IMR-90 (cell line): ENCODE results near the gene CEP128. TPM values are rescaled to one million over a fixed set of nuclear protein-coding genes. Genes with fewer than 3 reads are reported as not detected.

Experiments
- ATAC-seq: fragments of 200-7000 bp; cut with Tn5 transposase; 2 replicates; pipeline ENCODE4 v1.9.1; 2020; ENCODE audit warnings: low read depth, mild to moderate bottlenecking, moderate library complexity
- BruUV-seq: library from RNA; stranded (reverse); fragments of 400-500 nt; replicated peaks from 2 replicates; lab custom pipeline; 2021; lab: Mats Ljungman, UMichigan
- CTCF ChIA-PET: fragments of 300-600 bp; formaldehyde crosslinking; extraction: SDS; loops from one replicate; lab custom pipeline; 2021; ENCODE audit warnings: antibody characterized with exemption; lab: Yijun Ruan, JAX
- POLR2A ChIA-PET: fragments of 300-600 bp; sonication (Branson Sonifier 250); formaldehyde crosslinking; loops from one replicate; lab custom pipeline; 2022; ENCODE audit warnings: antibody characterized with exemption; ENCODE audit not compliant: unreplicated experiment; lab: Charles Lee
- DNase-seq: peaks from one replicate; pipeline ENCODE4 v3.0.0; 2013
- H2AFZ ChIP-seq: replicated peaks from 2 replicates; pipeline ENCODE3; 2013; ENCODE audit warnings: low read length, mild to moderate bottlenecking; ENCODE audit not compliant: poor library complexity
- H2AK5ac ChIP-seq: 2 replicates; pipeline ENCODE4 v1.6.1; 2013; ENCODE audit warnings: low read depth, low read length, inconsistent platforms
- H2AK9ac ChIP-seq: replicated peaks from 2 replicates; pipeline ENCODE3; 2013; ENCODE audit warnings: mild to moderate bottlenecking, low read depth, low read length, moderate library complexity; ENCODE audit not compliant: poor library complexity
- H2BK120ac ChIP-seq: 2 replicates; pipeline ENCODE4 v1.6.1; 2013; ENCODE audit warnings: low read depth, low read length, inconsistent platforms
- H2BK15ac ChIP-seq: 3 replicates; pipeline ENCODE4 v1.6.1; 2013; ENCODE audit warnings: low read depth, low read length, inconsistent platforms
- H2BK20ac ChIP-seq: 2 replicates; pipeline ENCODE4 v1.6.1; 2013; ENCODE audit warnings: low read depth, mild to moderate bottlenecking, inconsistent platforms, low read length, moderate library complexity
- H2BK5ac ChIP-seq: 2 replicates; pipeline ENCODE4 v1.6.1; 2013; ENCODE audit warnings: mild to moderate bottlenecking, low read depth, low read length, inconsistent platforms; ENCODE audit not compliant: poor library complexity, severe bottlenecking
- H3K14ac ChIP-seq: replicated peaks from 2 replicates; pipeline ENCODE4 v1.6.1; 2013; ENCODE audit warnings: low read depth, low read length, inconsistent platforms
- H3K18ac ChIP-seq: 2 replicates; pipeline ENCODE4 v1.6.1; 2013; ENCODE audit warnings: low read depth, low read length, control low read depth
- H3K23ac ChIP-seq: 2 replicates; pipeline ENCODE4 v1.6.1; 2013; ENCODE audit warnings: low read depth, low read length, inconsistent platforms
- H3K27ac ChIP-seq: 2 replicates; pipeline ENCODE4 v1.5.1; 2013; ENCODE audit warnings: mild to moderate bottlenecking, control low read depth, low read length; ENCODE audit not compliant: insufficient read depth
- H3K27me3 ChIP-seq: 2 replicates; pipeline ENCODE4 v1.6.1; 2013; ENCODE audit warnings: low read length; ENCODE audit not compliant: control insufficient read depth, insufficient read depth
- H3K36me3 ChIP-seq: 2 replicates; pipeline ENCODE4 v1.6.1; 2013; ENCODE audit warnings: low read length, mixed read lengths; ENCODE audit not compliant: control insufficient read depth, insufficient read depth
- H3K4ac ChIP-seq: 2 replicates; pipeline ENCODE4 v1.6.1; 2013; ENCODE audit warnings: low read depth, low read length, inconsistent platforms
- H3K4me1 ChIP-seq: 2 replicates; pipeline ENCODE4 v1.6.1; 2013; ENCODE audit warnings: low read length, mixed read lengths; ENCODE audit not compliant: control insufficient read depth, insufficient read depth
- H3K4me2 ChIP-seq: 2 replicates; pipeline ENCODE4 v1.6.1; 2013; ENCODE audit warnings: low read depth, mild to moderate bottlenecking, control low read depth, low read length, moderate library complexity
- H3K4me3 ChIP-seq: 2 replicates; pipeline ENCODE4 v1.5.1; 2013; ENCODE audit warnings: low read depth, mild to moderate bottlenecking, control low read depth, low read length, moderate library complexity; ENCODE audit not compliant: insufficient read depth
- H3K56ac ChIP-seq: 2 replicates; pipeline ENCODE4 v1.6.1; 2013; ENCODE audit warnings: low read length, inconsistent platforms; ENCODE audit not compliant: insufficient read depth; ENCODE audit errors: extremely low read depth
- H3K79me1 ChIP-seq, 2 experiments: 2 replicates each; pipeline ENCODE4 v1.6.1; 2013; ENCODE audit warnings: low read length in 2 of 2, inconsistent platforms in 1 of 2, low read depth in 1 of 2
- H3K9ac ChIP-seq: 2 replicates; pipeline ENCODE4 v1.6.1; 2013; ENCODE audit warnings: low read depth, low read length, control low read depth
- H3K9me1 ChIP-seq: 2 replicates; pipeline ENCODE4 v1.6.1; 2013; ENCODE audit warnings: low read length, inconsistent platforms; ENCODE audit not compliant: insufficient read depth
- H3K9me3 ChIP-seq: 2 replicates; pipeline ENCODE4 v1.6.1; 2013; ENCODE audit warnings: low read length; ENCODE audit not compliant: control insufficient read depth, insufficient read depth
- H4K20me1 ChIP-seq: 2 replicates; pipeline ENCODE4 v1.6.1; 2013; ENCODE audit warnings: low read length, inconsistent platforms; ENCODE audit not compliant: insufficient read depth
- H4K5ac ChIP-seq: 2 replicates; pipeline ENCODE4 v1.6.1; 2013; ENCODE audit warnings: mild to moderate bottlenecking, low read depth, low read length, control low read depth
- H4K8ac ChIP-seq, 2 experiments: 2 replicates each; pipeline ENCODE4 v1.6.1; 2013; ENCODE audit warnings: low read depth in 2 of 2, low read length in 2 of 2, control low read depth in 1 of 2, inconsistent platforms in 1 of 2
- H4K91ac ChIP-seq: 2 replicates; pipeline ENCODE4 v1.6.1; 2013; ENCODE audit warnings: low read depth, low read length, inconsistent platforms; ENCODE audit not compliant: insufficient read depth
- CHD1 ChIP-seq: IDR thresholded peaks from 2 replicates; pipeline ENCODE4 v1.6.1; 2012; ENCODE audit warnings: low read depth, low read length, improper control_type of control experiment
- MAFK ChIP-seq: IDR thresholded peaks from 2 replicates; pipeline ENCODE4 v1.6.1; 2012; ENCODE audit warnings: low read depth, low read length, improper control_type of control experiment
- WGBS, 2 experiments: methylation state at CpG; one replicate each; pipeline versions ENCODE4 v1.1.5 to v1.1.7; 2013; ENCODE audit warnings: missing lambda C conversion rate in 2 of 2; ENCODE audit not compliant: insufficient read length in 1 of 2; ENCODE audit errors: extremely low coverage in 2 of 2; 5-methylcytosine and 5-hydroxymethylcytosine counted together
- dilution Hi-C: fragments of 300-500 bp; cut with HindIII; formaldehyde crosslinking; loops from one replicate; pipeline ENCODE4 v1.14.3; 2018; ENCODE audit warnings: low sequenced_read_pairs; ENCODE audit not compliant: unreplicated experiment
- in situ Hi-C: fragments of 300-500 bp; cut with MboI; formaldehyde crosslinking; loops from 3 replicates; pipeline ENCODE4 v1.14.3; 2019; ENCODE audit warnings: low sequenced_read_pairs, inconsistent platforms, mixed read lengths
- intact Hi-C: fragments of 100-400 bp; cut with micrococcal nuclease; formaldehyde crosslinking; loops from 2 replicates; pipeline ENCODE4 v1.10.0; 2022
- polyA plus RNA-seq, 3 experiments: library from polyadenylated mRNA; depleted of rRNA; stranded (reverse); fragments of >200 nt; gene quantifications; 2 replicates each; pipeline ENCODE4 v1.2.3, GENCODE V29; 2012; ENCODE audit warnings: low replicate concordance in 1 of 3
- total RNA-seq: library from RNA; depleted of rRNA; stranded (reverse); fragments of >200 nt; gene quantifications from 2 replicates; pipeline ENCODE4 v1.2.3, GENCODE V29; 2012
- TF ChIP-seq, protein P1 (sequence below): fragments of 150-350 bp; IDR thresholded peaks from 2 replicates; pipeline ENCODE4 v1.6.1; 2016; ENCODE audit warnings: low read depth, mild to moderate bottlenecking, low read length, moderate library complexity, borderline replicate concordance

Gene CEP128
- total and polyA plus RNA-seq, 2 of the 4 experiments (the other 2 are of a cell fraction): 1.9 to 5.7 TPM

GRCh38 chr14:80956102-80956501 is 14.6 kb upstream of the CEP128 start:
- Histone ChIP-seq H2AK5ac (no peak overlapping the region), H3K27me3 (peaks cover 23% of the 10 kb centered on the region), H2BK5ac (no peak overlapping the region), H3K23ac (no peak overlapping the region), H2AK9ac (no peak overlapping the region), H2BK15ac (no peak overlapping the region), H3K4me1 (no peaks in the 10 kb centered on the region), H3K18ac (no peak overlapping the region), H3K79me1 (no peaks in the 10 kb centered on the region), H3K9me3 (no peaks in the 10 kb centered on the region), H4K8ac (no peak overlapping the region), H3K4me3 (no peak overlapping the region), H3K14ac (no peak overlapping the region), H2AFZ (no peak overlapping the region), H4K20me1 (no peaks in the 10 kb centered on the region), H3K4me2 (no peak overlapping the region), H3K56ac (no peak overlapping the region), H3K9ac (no peak overlapping the region), H2BK120ac (no peak overlapping the region), H3K27ac (no peak overlapping the region), H2BK20ac (no peak overlapping the region), H3K36me3 (no peaks in the 10 kb centered on the region), H4K91ac (no peak overlapping the region), H4K5ac (no peak overlapping the region), H3K9me1 (no peaks in the 10 kb centered on the region), H3K4ac (no peak overlapping the region)
- BruUV-seq: no TSS peak
- CTCF ChIA-PET: interaction anchor here (1.4 to 3.5 kb wide), 4 partner anchors 9 to 41 kb away, joined by 3 to 17 read pairs (median 7); no protein-coding TSS in a partner anchor
- TF ChIP-seq MAFK: peak; percentile 98
- TF ChIP-seq, protein P1, sequence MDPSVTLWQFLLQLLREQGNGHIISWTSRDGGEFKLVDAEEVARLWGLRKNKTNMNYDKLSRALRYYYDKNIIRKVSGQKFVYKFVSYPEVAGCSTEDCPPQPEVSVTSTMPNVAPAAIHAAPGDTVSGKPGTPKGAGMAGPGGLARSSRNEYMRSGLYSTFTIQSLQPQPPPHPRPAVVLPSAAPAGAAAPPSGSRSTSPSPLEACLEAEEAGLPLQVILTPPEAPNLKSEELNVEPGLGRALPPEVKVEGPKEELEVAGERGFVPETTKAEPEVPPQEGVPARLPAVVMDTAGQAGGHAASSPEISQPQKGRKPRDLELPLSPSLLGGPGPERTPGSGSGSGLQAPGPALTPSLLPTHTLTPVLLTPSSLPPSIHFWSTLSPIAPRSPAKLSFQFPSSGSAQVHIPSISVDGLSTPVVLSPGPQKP: no peak
- no peak for TF ChIP-seq CHD1
- POLR2A ChIA-PET: no interaction called here
- in situ Hi-C loops (no loop called here), dilution Hi-C loops (no loop called here), intact Hi-C loops (no loop called here)
- no CpG with 5 or more reads among the region's 2 CpGs for WGBS, 2 experiments
- DNase-seq (no peak), ATAC-seq (no peak)
